ENCODE results near the gene PFN4.
A peak's percentile ranks its signal among the peaks of the same experiment; 100 is the strongest.

PFN4 gene

DNA sequence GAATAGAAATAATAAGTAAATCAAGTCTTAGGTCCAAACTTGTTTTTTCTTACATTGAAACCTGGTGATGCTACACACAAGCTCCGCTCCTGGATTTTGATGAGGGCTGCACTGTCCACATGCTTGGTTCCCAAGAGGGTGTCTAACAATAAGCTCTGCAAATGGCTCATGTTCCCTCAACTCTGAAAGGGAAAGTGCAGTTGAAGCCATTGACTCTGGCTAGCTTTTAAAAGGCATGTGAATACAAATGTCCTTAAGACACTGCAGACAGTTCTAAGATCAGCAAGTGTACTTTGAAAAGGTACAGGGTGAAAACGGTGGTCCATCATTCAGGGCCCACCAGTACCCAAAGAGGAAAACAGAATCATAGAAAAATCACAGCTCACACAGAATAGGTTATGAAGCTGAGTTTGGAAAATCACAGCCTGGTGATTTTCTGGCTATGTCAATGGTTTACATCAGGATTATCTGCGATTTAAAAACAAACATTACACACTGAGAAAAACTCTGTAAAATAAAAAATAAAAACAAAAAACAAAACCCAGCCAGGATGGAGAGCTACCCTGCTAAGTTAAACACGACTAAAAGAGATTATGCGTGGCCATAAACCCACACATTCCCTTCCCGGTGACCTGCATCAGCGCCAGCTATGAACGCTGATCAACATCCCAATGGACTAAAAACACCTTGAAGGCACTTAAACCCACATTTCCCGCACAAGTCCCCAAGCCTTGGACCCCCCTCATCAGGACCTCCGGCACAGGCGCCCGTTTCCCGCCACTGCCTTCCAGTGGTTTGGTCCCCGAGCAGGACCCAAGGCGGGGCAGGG lies 554 bp downstream of the PFN4 start:
- TF ChIP-seq RAD21 (IDR thresholded peaks at IDR 0.05; ENCODE audit: low read depth) (no peak), NFIC (IDR thresholded peaks at IDR 0.05) (no peak), TCF12 (IDR thresholded peaks at IDR 0.05; ENCODE audit: low read depth) (no peak), YY1 (IDR thresholded peaks at IDR 0.05; ENCODE audit: low read depth) (no peak), EP300 (IDR thresholded peaks at IDR 0.05; ENCODE audit: borderline replicate concordance) (no peak), ZBTB7A (IDR thresholded peaks at IDR 0.05; ENCODE audit: low read depth) (no peak), TEAD4 (IDR thresholded peaks at IDR 0.05) (no peak)
- TF ChIP-seq, protein P1, sequence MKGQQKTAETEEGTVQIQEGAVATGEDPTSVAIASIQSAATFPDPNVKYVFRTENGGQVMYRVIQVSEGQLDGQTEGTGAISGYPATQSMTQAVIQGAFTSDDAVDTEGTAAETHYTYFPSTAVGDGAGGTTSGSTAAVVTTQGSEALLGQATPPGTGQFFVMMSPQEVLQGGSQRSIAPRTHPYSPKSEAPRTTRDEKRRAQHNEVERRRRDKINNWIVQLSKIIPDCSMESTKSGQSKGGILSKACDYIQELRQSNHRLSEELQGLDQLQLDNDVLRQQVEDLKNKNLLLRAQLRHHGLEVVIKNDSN (IDR thresholded peaks at IDR 0.05): no peak
- TF ChIP-seq, protein P2, sequence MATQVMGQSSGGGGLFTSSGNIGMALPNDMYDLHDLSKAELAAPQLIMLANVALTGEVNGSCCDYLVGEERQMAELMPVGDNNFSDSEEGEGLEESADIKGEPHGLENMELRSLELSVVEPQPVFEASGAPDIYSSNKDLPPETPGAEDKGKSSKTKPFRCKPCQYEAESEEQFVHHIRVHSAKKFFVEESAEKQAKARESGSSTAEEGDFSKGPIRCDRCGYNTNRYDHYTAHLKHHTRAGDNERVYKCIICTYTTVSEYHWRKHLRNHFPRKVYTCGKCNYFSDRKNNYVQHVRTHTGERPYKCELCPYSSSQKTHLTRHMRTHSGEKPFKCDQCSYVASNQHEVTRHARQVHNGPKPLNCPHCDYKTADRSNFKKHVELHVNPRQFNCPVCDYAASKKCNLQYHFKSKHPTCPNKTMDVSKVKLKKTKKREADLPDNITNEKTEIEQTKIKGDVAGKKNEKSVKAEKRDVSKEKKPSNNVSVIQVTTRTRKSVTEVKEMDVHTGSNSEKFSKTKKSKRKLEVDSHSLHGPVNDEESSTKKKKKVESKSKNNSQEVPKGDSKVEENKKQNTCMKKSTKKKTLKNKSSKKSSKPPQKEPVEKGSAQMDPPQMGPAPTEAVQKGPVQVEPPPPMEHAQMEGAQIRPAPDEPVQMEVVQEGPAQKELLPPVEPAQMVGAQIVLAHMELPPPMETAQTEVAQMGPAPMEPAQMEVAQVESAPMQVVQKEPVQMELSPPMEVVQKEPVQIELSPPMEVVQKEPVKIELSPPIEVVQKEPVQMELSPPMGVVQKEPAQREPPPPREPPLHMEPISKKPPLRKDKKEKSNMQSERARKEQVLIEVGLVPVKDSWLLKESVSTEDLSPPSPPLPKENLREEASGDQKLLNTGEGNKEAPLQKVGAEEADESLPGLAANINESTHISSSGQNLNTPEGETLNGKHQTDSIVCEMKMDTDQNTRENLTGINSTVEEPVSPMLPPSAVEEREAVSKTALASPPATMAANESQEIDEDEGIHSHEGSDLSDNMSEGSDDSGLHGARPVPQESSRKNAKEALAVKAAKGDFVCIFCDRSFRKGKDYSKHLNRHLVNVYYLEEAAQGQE (IDR thresholded peaks at IDR 0.05; ENCODE audit: low read depth): no peak

DNA sequence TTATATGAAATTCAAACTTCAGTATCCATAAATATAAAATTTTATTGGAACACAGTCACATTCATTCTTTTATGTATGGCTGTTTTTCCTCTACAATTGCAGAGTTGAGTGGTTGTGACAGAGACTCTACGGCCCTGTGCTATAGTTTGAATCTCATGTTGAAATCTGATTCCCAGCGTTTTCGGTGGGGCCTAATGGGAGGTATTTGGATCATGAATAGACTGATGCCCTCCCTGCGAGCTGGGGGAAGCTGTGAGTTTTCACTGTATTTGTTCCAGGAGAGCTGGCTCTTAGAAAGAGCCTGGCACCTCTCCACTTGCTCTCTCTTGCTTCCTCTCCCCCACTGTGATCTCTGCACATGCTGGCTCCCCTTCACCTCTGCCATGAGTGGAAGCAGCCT lies 1.7 kb downstream of the PFN4 start:
- TF ChIP-seq TCF12 (IDR thresholded peaks at IDR 0.05; ENCODE audit: low read depth) (peak; percentile 37; the same call in 1 of the 2 replicates), EP300 (IDR thresholded peaks at IDR 0.05; ENCODE audit: borderline replicate concordance) (peak; percentile 32; the same call in 1 of the 2 replicates), TEAD4 (IDR thresholded peaks at IDR 0.05) (0 out of 2 replicates have a peak, but pooled peaks have one; percentile 23), TAF1 (IDR thresholded peaks at IDR 0.05; ENCODE audit: low read depth) (no peak), NFIC (IDR thresholded peaks at IDR 0.05) (peak; percentile 36; the same call in 1 of the 2 replicates), EGR1 (IDR thresholded peaks at IDR 0.05) (no peak), YY1 (IDR thresholded peaks at IDR 0.05; ENCODE audit: low read depth) (no peak)

DNA sequence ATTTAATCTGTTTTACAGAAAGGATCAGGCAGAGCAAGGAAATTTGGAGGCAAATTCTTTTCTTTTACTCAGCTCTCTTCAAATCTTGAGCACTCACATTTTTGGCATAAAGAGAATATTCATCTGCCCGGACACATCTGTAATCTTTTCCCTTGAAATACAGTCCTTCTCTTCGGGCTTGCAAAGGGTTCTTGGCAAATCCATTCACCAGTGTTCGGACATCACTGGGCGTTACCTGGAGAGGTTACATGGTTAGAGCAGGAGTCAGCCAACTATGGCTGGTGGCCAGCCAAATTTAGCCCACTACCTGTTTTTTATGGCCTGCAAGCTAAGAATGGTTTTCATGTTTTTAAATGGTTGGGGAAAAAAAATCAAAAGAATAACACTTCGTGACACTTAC lies 2.1 kb downstream of the PFN4 start:
- no peak for TF ChIP-seq TEAD4 (IDR thresholded peaks at IDR 0.05)
- no peak for TF ChIP-seq ZBTB7A (IDR thresholded peaks at IDR 0.05; ENCODE audit: low read depth)
- TF ChIP-seq, protein P1 (IDR thresholded peaks at IDR 0.05): no peak
- TF ChIP-seq CREB1 (IDR thresholded peaks at IDR 0.05; ENCODE audit: low read depth): no peak
- TF ChIP-seq EGR1 (IDR thresholded peaks at IDR 0.05): no peak
- TF ChIP-seq TAF1 (IDR thresholded peaks at IDR 0.05; ENCODE audit: low read depth): no peak
- TF ChIP-seq RAD21 (IDR thresholded peaks at IDR 0.05; ENCODE audit: low read depth): no peak

DNA sequence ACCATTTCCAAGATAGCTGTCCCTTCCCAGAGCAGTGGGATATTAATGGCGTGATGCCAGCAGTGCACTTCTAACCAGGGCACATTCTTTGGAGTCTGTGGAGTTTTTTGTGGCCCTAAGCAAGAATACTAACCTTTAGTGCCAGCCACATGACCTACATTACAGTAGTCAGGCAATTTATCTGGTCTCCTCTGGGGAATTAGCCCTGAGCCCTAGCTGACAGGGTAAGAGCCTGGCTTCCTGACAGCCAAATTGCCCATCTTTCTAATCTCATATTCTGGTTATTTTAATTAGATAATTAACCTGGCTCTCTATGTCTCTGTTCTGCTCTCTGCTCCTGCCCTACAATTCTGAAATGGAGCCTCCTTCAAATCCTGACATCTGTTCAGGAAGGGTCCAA lies 5.2 kb downstream of the PFN4 start:
- no peak for TF ChIP-seq NFIC (IDR thresholded peaks at IDR 0.05)
- TF ChIP-seq FOXM1 (IDR thresholded peaks at IDR 0.05; ENCODE audit: borderline replicate concordance, low read depth): no peak
- TF ChIP-seq CREB1 (IDR thresholded peaks at IDR 0.05; ENCODE audit: low read depth): no peak
- TF ChIP-seq EGR1 (IDR thresholded peaks at IDR 0.05): no peak
- TF ChIP-seq, protein P2 (IDR thresholded peaks at IDR 0.05; ENCODE audit: low read depth): no peak
- TF ChIP-seq CEBPB (IDR thresholded peaks at IDR 0.05): no peak
- no peak for TF ChIP-seq TCF12 (IDR thresholded peaks at IDR 0.05; ENCODE audit: low read depth)
- no peak for TF ChIP-seq RAD21 (IDR thresholded peaks at IDR 0.05; ENCODE audit: low read depth)
- TF ChIP-seq EP300 (IDR thresholded peaks at IDR 0.05; ENCODE audit: borderline replicate concordance): no peak
- no peak for TF ChIP-seq YY1 (IDR thresholded peaks at IDR 0.05; ENCODE audit: low read depth)
- TF ChIP-seq, protein P1 (IDR thresholded peaks at IDR 0.05): no peak
- no peak for TF ChIP-seq TAF1 (IDR thresholded peaks at IDR 0.05; ENCODE audit: low read depth)
- TF ChIP-seq, protein P3, sequence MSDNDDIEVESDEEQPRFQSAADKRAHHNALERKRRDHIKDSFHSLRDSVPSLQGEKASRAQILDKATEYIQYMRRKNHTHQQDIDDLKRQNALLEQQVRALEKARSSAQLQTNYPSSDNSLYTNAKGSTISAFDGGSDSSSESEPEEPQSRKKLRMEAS (IDR thresholded peaks at IDR 0.05): no peak
- TF ChIP-seq TEAD4 (IDR thresholded peaks at IDR 0.05): no peak
- no peak for TF ChIP-seq ZBTB7A (IDR thresholded peaks at IDR 0.05; ENCODE audit: low read depth)

DNA sequence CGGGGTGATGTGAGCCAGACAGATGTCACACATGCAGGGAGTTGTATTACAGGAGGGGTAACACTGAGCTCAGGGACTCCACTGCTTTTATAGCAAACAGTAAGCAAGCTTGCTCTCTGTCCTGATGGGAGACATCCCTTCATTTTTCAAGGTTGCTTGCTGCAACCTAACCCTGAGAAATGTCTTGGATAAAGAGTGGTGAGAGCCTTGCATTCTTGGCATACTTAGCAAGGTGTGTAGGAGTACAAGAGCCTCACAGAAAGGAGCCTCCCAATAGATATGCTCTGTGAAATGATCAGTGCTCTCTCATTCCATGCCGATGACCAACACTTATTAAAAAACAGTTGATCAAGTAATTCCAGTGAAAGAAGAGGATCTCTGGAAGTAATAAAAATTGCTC lies 8.1 kb downstream of the PFN4 start:
- TF ChIP-seq EP300 (IDR thresholded peaks at IDR 0.05; ENCODE audit: borderline replicate concordance) (no peak), TEAD4 (IDR thresholded peaks at IDR 0.05) (peak; percentile 48)

DNA sequence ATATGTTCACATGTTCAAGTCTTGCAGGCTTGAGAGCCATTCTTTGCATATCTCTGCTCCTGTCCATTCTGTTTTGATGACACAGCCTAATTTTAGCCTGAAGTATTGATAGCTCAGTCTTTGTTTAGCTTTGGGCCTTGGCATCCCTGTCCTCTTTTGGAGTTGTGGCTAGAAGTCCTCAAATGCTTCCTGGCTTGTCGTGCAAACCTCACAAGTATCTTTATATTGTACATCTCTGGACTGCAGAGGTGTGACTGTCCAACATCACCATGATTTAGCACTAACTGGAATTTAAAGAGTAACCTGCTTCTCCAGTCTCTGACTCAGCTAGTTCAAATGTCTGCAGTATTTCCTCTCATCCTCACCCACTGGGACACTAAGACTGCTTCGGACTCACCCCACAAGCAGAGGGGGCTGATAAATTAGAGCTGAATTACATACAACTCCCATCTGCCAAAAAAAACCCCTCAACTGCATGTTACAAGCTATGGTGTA lies 11.7 kb downstream of the PFN4 start:
- TF ChIP-seq RAD21 (IDR thresholded peaks at IDR 0.05; ENCODE audit: low read depth): no peak
- TF ChIP-seq, protein P2 (IDR thresholded peaks at IDR 0.05; ENCODE audit: low read depth): no peak
- TF ChIP-seq TCF12 (IDR thresholded peaks at IDR 0.05; ENCODE audit: low read depth): no peak
- TF ChIP-seq NFIC (IDR thresholded peaks at IDR 0.05): no peak
- TF ChIP-seq FOXM1 (IDR thresholded peaks at IDR 0.05; ENCODE audit: borderline replicate concordance, low read depth): no peak
- no peak for TF ChIP-seq ZBTB7A (IDR thresholded peaks at IDR 0.05; ENCODE audit: low read depth)
- no peak for TF ChIP-seq CEBPB (IDR thresholded peaks at IDR 0.05)
- TF ChIP-seq, protein P1 (IDR thresholded peaks at IDR 0.05): no peak
- TF ChIP-seq TEAD4 (IDR thresholded peaks at IDR 0.05): no peak
- TF ChIP-seq YY1 (IDR thresholded peaks at IDR 0.05; ENCODE audit: low read depth): no peak
- TF ChIP-seq, protein P3 (IDR thresholded peaks at IDR 0.05): no peak
- TF ChIP-seq EP300 (IDR thresholded peaks at IDR 0.05; ENCODE audit: borderline replicate concordance): no peak
- TF ChIP-seq EGR1 (IDR thresholded peaks at IDR 0.05): no peak

Data from Ishikawa (cell line).